ENCODE results near the gene NCBP1.

The NCBP1 gene

DNA sequence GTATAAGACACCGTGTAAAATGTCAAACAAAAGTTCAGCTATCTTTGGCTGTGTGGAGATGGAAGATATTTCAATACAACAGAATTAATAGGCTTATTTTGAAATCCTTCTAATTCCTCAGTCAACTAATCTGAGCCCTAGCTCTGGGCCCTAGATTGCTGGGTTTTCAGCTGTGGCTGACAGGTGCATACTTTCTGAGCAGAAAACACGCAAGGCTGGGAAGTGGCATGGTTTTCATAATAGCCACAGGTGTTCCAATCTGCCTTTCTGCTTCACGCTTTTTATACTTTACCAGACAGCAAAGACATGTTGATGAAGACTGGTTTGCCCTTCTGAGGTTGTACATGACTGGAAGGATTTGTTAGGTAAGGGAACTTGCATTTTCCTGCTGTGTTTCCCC, 84.2 kb downstream of the NCBP1 start:
- no peak for DNase-seq

DNA sequence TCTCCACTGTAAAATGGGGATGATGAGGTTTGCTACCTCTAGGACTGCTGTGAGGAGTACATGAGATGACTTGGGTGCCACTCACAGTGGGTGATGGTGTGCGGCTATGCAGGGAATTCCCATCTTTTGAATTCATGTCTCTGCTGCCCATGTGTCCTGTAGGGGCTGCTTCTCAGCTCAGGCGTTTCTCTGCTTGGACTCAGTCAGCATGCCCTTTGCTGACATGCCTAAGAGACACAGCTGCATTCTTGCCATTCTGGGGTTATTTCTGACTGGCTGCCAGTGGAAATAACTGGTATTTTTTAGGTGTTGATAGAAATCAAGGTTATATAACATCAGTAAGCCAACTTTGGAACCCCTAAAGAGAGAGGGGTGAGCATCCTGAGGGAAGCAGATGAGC, 87.8 kb downstream of the NCBP1 start:
- DNase-seq, result no peak

DNA sequence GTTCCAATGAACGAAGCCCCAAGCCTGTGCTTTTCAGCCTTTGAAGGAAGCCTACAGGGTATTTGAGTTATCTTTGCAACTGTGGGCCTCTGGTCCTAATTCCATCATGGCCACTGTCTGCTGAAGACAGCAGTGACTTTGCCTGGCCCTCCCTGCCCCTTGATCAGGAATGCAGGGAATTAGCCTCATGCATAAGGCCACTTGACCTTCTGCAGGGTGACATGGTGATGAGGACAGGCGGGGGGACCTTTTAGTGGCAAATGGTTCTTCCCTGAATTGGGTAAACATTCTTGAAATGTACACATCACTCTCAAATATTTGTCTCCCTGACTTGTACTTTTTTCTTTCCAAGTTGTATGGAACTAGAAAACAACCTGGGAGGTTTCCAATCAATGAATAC, 88.7 kb downstream of the NCBP1 start:
- DNase-seq, result no peak

Data from fibroblast of skin of abdomen (primary cell).